ENCODE measurements around the gene EFNA4.
A peak's percentile ranks its signal among the peaks of the same experiment; 100 is the strongest.

Gene EFNA4

GRCh38 chr1:155064111-155064831 lies 731 bp downstream of the EFNA4 start:
- H3K4me1 ChIP-seq (ENCODE audit: control insufficient read depth, insufficient read depth, low read length, poor library complexity, severe bottlenecking) = peaks cover 28% of the 10 kb centered on the region
- peak in 1 of 3 donors; percentile 21 for DNase-seq
- no peak overlapping the region for H3K27ac ChIP-seq (ENCODE audit: insufficient read depth, low read length, poor library complexity, severe bottlenecking)
- no peaks in the 10 kb centered on the region for H3K27me3 ChIP-seq (replicated peaks; ENCODE audit: control insufficient read depth, insufficient read depth, low read length, poor library complexity, severe bottlenecking)
- peaks cover 12% of the 10 kb centered on the region for H3K36me3 ChIP-seq (ENCODE audit: control insufficient read depth, insufficient read depth, low read length)
- H3K4me3 ChIP-seq (ENCODE audit: insufficient read depth, low read depth, low read length, poor library complexity, severe bottlenecking) = peak overlapping the region; percentile 92
- no peaks in the 10 kb centered on the region for H3K9me3 ChIP-seq (ENCODE audit: control insufficient read depth, low read length)

- no peak overlapping the region for H3K27ac ChIP-seq (ENCODE audit: insufficient read depth, low read length, poor library complexity, severe bottlenecking)
- H3K4me1 ChIP-seq (ENCODE audit: control insufficient read depth, insufficient read depth, low read length, poor library complexity, severe bottlenecking) = peaks cover 28% of the 10 kb centered on the region
- no peak overlapping the region for H3K4me3 ChIP-seq (ENCODE audit: insufficient read depth, low read depth, low read length, poor library complexity, severe bottlenecking)
- peaks cover 19% of the 10 kb centered on the region for H3K36me3 ChIP-seq (ENCODE audit: control insufficient read depth, insufficient read depth, low read length)
- no peak for DNase-seq
- no peaks in the 10 kb centered on the region for H3K9me3 ChIP-seq (ENCODE audit: control insufficient read depth, low read length)
- no peaks in the 10 kb centered on the region for H3K27me3 ChIP-seq (replicated peaks; ENCODE audit: control insufficient read depth, insufficient read depth, low read length, poor library complexity, severe bottlenecking)
These were observed 1.4 kb downstream of the EFNA4 start for GRCh38 chr1:155064832-155065429.

- DNase-seq = no peak
- Histone ChIP-seq H3K9me3 (ENCODE audit: control insufficient read depth, low read length) (no peaks in the 10 kb centered on the region), H3K27ac (ENCODE audit: insufficient read depth, low read length, poor library complexity, severe bottlenecking) (no peak overlapping the region), H3K36me3 (ENCODE audit: control insufficient read depth, insufficient read depth, low read length) (peaks cover 14% of the 10 kb centered on the region), H3K27me3 (replicated peaks; ENCODE audit: control insufficient read depth, insufficient read depth, low read length, poor library complexity, severe bottlenecking) (no peaks in the 10 kb centered on the region), H3K4me3 (ENCODE audit: insufficient read depth, low read depth, low read length, poor library complexity, severe bottlenecking) (no peak overlapping the region), H3K4me1 (ENCODE audit: control insufficient read depth, insufficient read depth, low read length, poor library complexity, severe bottlenecking) (peaks cover 35% of the 10 kb centered on the region)
These were observed 3.2 kb downstream of the EFNA4 start for GRCh38 chr1:155066777-155067176.

- H3K36me3 ChIP-seq (ENCODE audit: control insufficient read depth, insufficient read depth, low read length) = peaks cover 14% of the 10 kb centered on the region
- H3K4me1 ChIP-seq (ENCODE audit: control insufficient read depth, insufficient read depth, low read length, poor library complexity, severe bottlenecking) = peaks cover 19% of the 10 kb centered on the region
- no peaks in the 10 kb centered on the region for H3K9me3 ChIP-seq (ENCODE audit: control insufficient read depth, low read length)
- DNase-seq = no peak
- H3K4me3 ChIP-seq (ENCODE audit: insufficient read depth, low read depth, low read length, poor library complexity, severe bottlenecking) = no peak overlapping the region
- H3K27ac ChIP-seq (ENCODE audit: insufficient read depth, low read length, poor library complexity, severe bottlenecking) = no peak overlapping the region
- H3K27me3 ChIP-seq (replicated peaks; ENCODE audit: control insufficient read depth, insufficient read depth, low read length, poor library complexity, severe bottlenecking) = no peaks in the 10 kb centered on the region
These were observed 5.1 kb downstream of the EFNA4 start for GRCh38 chr1:155068599-155068998.

- Histone ChIP-seq H3K27me3 (replicated peaks; ENCODE audit: control insufficient read depth, insufficient read depth, low read length, poor library complexity, severe bottlenecking) (no peaks in the 10 kb centered on the region), H3K36me3 (ENCODE audit: control insufficient read depth, insufficient read depth, low read length) (peaks cover 14% of the 10 kb centered on the region), H3K9me3 (ENCODE audit: control insufficient read depth, low read length) (no peaks in the 10 kb centered on the region), H3K4me3 (ENCODE audit: insufficient read depth, low read depth, low read length, poor library complexity, severe bottlenecking) (no peak overlapping the region), H3K27ac (ENCODE audit: insufficient read depth, low read length, poor library complexity, severe bottlenecking) (no peak overlapping the region), H3K4me1 (ENCODE audit: control insufficient read depth, insufficient read depth, low read length, poor library complexity, severe bottlenecking) (peaks cover 18% of the 10 kb centered on the region)
- no peak for DNase-seq
These were observed 6.1 kb downstream of the EFNA4 start for GRCh38 chr1:155069551-155070157.

GRCh38 chr1:155070158-155070621 lies 6.7 kb downstream of the EFNA4 start:
- no peak for DNase-seq
- Histone ChIP-seq H3K27me3 (replicated peaks; ENCODE audit: control insufficient read depth, insufficient read depth, low read length, poor library complexity, severe bottlenecking) (no peaks in the 10 kb centered on the region), H3K36me3 (ENCODE audit: control insufficient read depth, insufficient read depth, low read length) (peaks cover 14% of the 10 kb centered on the region), H3K4me1 (ENCODE audit: control insufficient read depth, insufficient read depth, low read length, poor library complexity, severe bottlenecking) (peaks cover 18% of the 10 kb centered on the region), H3K9me3 (ENCODE audit: control insufficient read depth, low read length) (no peaks in the 10 kb centered on the region), H3K27ac (ENCODE audit: insufficient read depth, low read length, poor library complexity, severe bottlenecking) (peak overlapping the region; percentile 27), H3K4me3 (ENCODE audit: insufficient read depth, low read depth, low read length, poor library complexity, severe bottlenecking) (no peak overlapping the region)

GRCh38 chr1:155070721-155071569 lies 7.4 kb downstream of the EFNA4 start:
- Histone ChIP-seq H3K27me3 (replicated peaks; ENCODE audit: control insufficient read depth, insufficient read depth, low read length, poor library complexity, severe bottlenecking) (no peaks in the 10 kb centered on the region), H3K4me3 (ENCODE audit: insufficient read depth, low read depth, low read length, poor library complexity, severe bottlenecking) (peak overlapping the region; percentile 38), H3K36me3 (ENCODE audit: control insufficient read depth, insufficient read depth, low read length) (peaks cover 14% of the 10 kb centered on the region), H3K27ac (ENCODE audit: insufficient read depth, low read length, poor library complexity, severe bottlenecking) (peak overlapping the region; percentile 27), H3K9me3 (ENCODE audit: control insufficient read depth, low read length) (no peaks in the 10 kb centered on the region), H3K4me1 (ENCODE audit: control insufficient read depth, insufficient read depth, low read length, poor library complexity, severe bottlenecking) (peaks cover 18% of the 10 kb centered on the region)
- DNase-seq = peak; percentile 52 to 66 (median 59)

GRCh38 chr1:155071701-155072100 lies 8.2 kb downstream of the EFNA4 start:
- no peak for DNase-seq
- no peak overlapping the region for H3K27ac ChIP-seq (ENCODE audit: insufficient read depth, low read length, poor library complexity, severe bottlenecking)
- H3K27me3 ChIP-seq (replicated peaks; ENCODE audit: control insufficient read depth, insufficient read depth, low read length, poor library complexity, severe bottlenecking) = no peaks in the 10 kb centered on the region
- H3K9me3 ChIP-seq (ENCODE audit: control insufficient read depth, low read length) = no peaks in the 10 kb centered on the region
- no peak overlapping the region for H3K4me3 ChIP-seq (ENCODE audit: insufficient read depth, low read depth, low read length, poor library complexity, severe bottlenecking)
- H3K4me1 ChIP-seq (ENCODE audit: control insufficient read depth, insufficient read depth, low read length, poor library complexity, severe bottlenecking) = peaks cover 18% of the 10 kb centered on the region
- peaks cover 14% of the 10 kb centered on the region for H3K36me3 ChIP-seq (ENCODE audit: control insufficient read depth, insufficient read depth, low read length)

GRCh38 chr1:155072531-155073289 lies 9.2 kb downstream of the EFNA4 start:
- H3K4me3 ChIP-seq (ENCODE audit: insufficient read depth, low read depth, low read length, poor library complexity, severe bottlenecking) = no peak overlapping the region
- H3K36me3 ChIP-seq (ENCODE audit: control insufficient read depth, insufficient read depth, low read length) = peaks cover 14% of the 10 kb centered on the region
- H3K27me3 ChIP-seq (replicated peaks; ENCODE audit: control insufficient read depth, insufficient read depth, low read length, poor library complexity, severe bottlenecking) = no peaks in the 10 kb centered on the region
- H3K9me3 ChIP-seq (ENCODE audit: control insufficient read depth, low read length) = no peaks in the 10 kb centered on the region
- no peak for DNase-seq
- peaks cover 18% of the 10 kb centered on the region for H3K4me1 ChIP-seq (ENCODE audit: control insufficient read depth, insufficient read depth, low read length, poor library complexity, severe bottlenecking)
- no peak overlapping the region for H3K27ac ChIP-seq (ENCODE audit: insufficient read depth, low read length, poor library complexity, severe bottlenecking)

All from effector memory CD4-positive, alpha-beta T cell (primary cell).